Adrenal gland (tissue), 12 donors: ENCODE results near the gene SRMS. TPM values are rescaled to one million over a fixed set of nuclear protein-coding genes. Genes with fewer than 3 reads are reported as not detected.

Source experiments
- DNase-seq, 7 donors: peaks; one replicate each; pipeline ENCODE4 v3.0.0-alpha.2; 2019 to 2020
- H3K27ac ChIP-seq, 5 donors: fragments of 200-600 bp; sonication (generic) in 4 of 5; 1 replicate in 3 of 5; 2 replicates in 2 of 5; pipeline versions ENCODE4 v1.5.1 to v1.8.0; 2016 to 2020; ENCODE audit warnings: mild to moderate bottlenecking in 1 of 5
- H3K27me3 ChIP-seq: fragments of 200-600 bp; 2 replicates; pipeline ENCODE4 v1.8.0; 2021
- H3K36me3 ChIP-seq, 2 donors: fragments of 200-600 bp; replicated peaks in 1 of 2; 1 replicate in 1 of 2; 2 replicates in 1 of 2; pipeline versions ENCODE4 v1.5.1 to v1.8.0; 2018 to 2022
- H3K4me1 ChIP-seq, 2 donors: fragments of 200-600 bp; replicated peaks in 1 of 2; 1 replicate in 1 of 2; 2 replicates in 1 of 2; pipeline versions ENCODE4 v1.5.1 to v1.8.0; 2018 to 2021
- H3K4me3 ChIP-seq, 4 donors: fragments of 200-600 bp; sonication (generic) in 3 of 4; one replicate each; pipeline ENCODE4 v1.5.1; 2016 to 2018
- H3K9me3 ChIP-seq, 3 donors: fragments of 200-600 bp; sonication (generic) in 1 of 3; replicated peaks in 1 of 3; 1 replicate in 2 of 3; 2 replicates in 1 of 3; pipeline versions ENCODE4 v1.5.1 to v1.8.0; 2016 to 2021
- CTCF ChIP-seq, 6 experiments: fragments of 450-650 bp in 4 of 6; fragments of 200-600 bp in 2 of 6; sonication (generic) in 1 of 6; IDR thresholded peaks; 1 replicate in 5 of 6; 2 replicates in 1 of 6; pipeline versions ENCODE4 v1.5.1 to v1.8.0; 2016 to 2021; ENCODE audit warnings: antibody characterized with exemption in 6 of 6, mild to moderate bottlenecking in 2 of 6, moderate library complexity in 1 of 6
- POLR2A ChIP-seq, 2 donors: fragments of 450-650 bp; IDR thresholded peaks; one replicate each; pipeline ENCODE4 v1.6.1; 2017; ENCODE audit warnings: antibody characterized with exemption in 2 of 2, mild to moderate bottlenecking in 2 of 2, moderate library complexity in 1 of 2
- WGBS, 4 donors: extraction: QIAGEN DNeasy Blood & Tissue Kit in 2 of 4; methylation state at CpG; one replicate each; pipeline versions ENCODE4 v1.1.5 to v1.1.7; 2013 to 2017; 5-methylcytosine and 5-hydroxymethylcytosine counted together
- intact Hi-C, 2 donors: fragments of 100-400 bp; cut with DNase I; formaldehyde crosslinking; loops; one replicate each; pipeline versions ENCODE4 v1.14.1 to v1.15.0; 2022 to 2023
- polyA plus RNA-seq, 3 donors: library from polyadenylated mRNA; stranded (reverse); fragments of 200-250 nt in 2 of 3; fragments of 350-450 nt in 1 of 3; fragmentation: Illumina TruSeq in 1 of 3; extraction: RNeasy Lipid Tissue Mini Kit (QIAGEN cat#74804) in 1 of 3; gene quantifications; one replicate each; pipeline ENCODE4 v1.2.3, GENCODE V29; 2013 to 2014
- total RNA-seq, 9 donors: library from RNA; depleted of rRNA in 4 of 9; stranded (reverse); fragments of >200 nt in 4 of 9; fragments of 120-200 nt in 1 of 9; fragmentation: NEBNext Ultra II Directional in 1 of 9; extraction: Animal tissue kit (Norgen Biotek cat#: 25700) in 1 of 9; gene quantifications; one replicate each; pipeline versions ENCODE4 v1.1.0 to v1.2.4, GENCODE V29; 2013 to 2023
- donor health status: healthy with polysubstance abuse.
- donor health status: Bipolar disorder and iron deficiency.
- donor health status: DM: yes; HTN: yes; CAD: no.
- donor health status: DM: no; HTN: no; CAD: no.
- donor health status: DM: no; HTN: no; CAD: no.
- donor health status: DM: yes; HTN: yes; CAD: no.

SRMS gene
- total and polyA plus RNA-seq, 12 donors: not detected

DNA sequence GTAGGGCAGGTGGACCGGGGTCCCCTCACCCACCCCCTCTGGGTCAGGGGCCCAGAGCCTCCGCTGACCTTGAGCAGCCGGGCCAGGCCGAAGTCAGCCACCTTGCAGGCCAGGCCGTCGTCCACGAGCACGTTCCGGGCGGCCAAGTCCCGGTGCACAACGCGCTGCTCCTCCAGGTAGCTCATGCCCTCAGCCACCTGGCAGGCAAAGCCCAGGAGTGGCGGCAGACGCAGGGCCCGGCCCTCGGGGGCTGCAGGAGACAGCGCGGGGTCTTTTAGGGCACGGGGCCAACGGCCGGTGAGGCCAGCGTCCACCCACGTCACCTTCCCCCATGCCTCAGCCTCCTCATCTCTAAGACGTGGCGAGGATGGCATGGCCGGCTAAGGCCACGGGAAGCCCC lies 6.2 kb downstream of the SRMS start:
- Histone ChIP-seq H3K27me3 (no peaks in the 10 kb centered on the region), H3K4me1 (peaks cover 0 to 7% of the 10 kb centered on the region in 2 donors), H3K27ac (no peak overlapping the region), H3K36me3 (no peaks in the 10 kb centered on the region), H3K9me3 (no peaks in the 10 kb centered on the region), H3K4me3 (no peak overlapping the region)
- intact Hi-C loops: no loop called here
- WGBS, 4 donors: 87 to 90% (median 90%) methylated on average over 12 to 28 of the region's 28 CpGs; no CpG with 5 or more reads in 1 of the 4 donors
- TF ChIP-seq POLR2A (IDR thresholded peaks at IDR 0.05): no peak
- TF ChIP-seq CTCF (IDR thresholded peaks at IDR 0.05): no peak
- no peak for DNase-seq

- H3K9me3 ChIP-seq: no peaks in the 10 kb centered on the region
- peaks cover 0 to 7% of the 10 kb centered on the region in 2 donors for H3K4me1 ChIP-seq
- 63 to 75% (median 71%) methylated on average over 20 to 49 of the region's 49 CpGs for WGBS, 4 donors
- H3K36me3 ChIP-seq: no peaks in the 10 kb centered on the region
- no peak for DNase-seq
- H3K4me3 ChIP-seq: no peak overlapping the region
- TF ChIP-seq CTCF (IDR thresholded peaks at IDR 0.05) (no peak), POLR2A (IDR thresholded peaks at IDR 0.05) (no peak)
- no peak overlapping the region for H3K27ac ChIP-seq
- no peaks in the 10 kb centered on the region for H3K27me3 ChIP-seq
- intact Hi-C loops: no loop called here
Measured at GRCh38 chr20:63540417-63541186, 6.9 kb downstream of the SRMS start.

GRCh38 chr20:63539441-63540370 lies 7.8 kb downstream of the SRMS start:
- Histone ChIP-seq H3K9me3 (no peaks in the 10 kb centered on the region), H3K4me1 (peaks cover 0 to 7% of the 10 kb centered on the region in 2 donors), H3K4me3 (no peak overlapping the region), H3K27ac (no peak overlapping the region), H3K36me3 (no peaks in the 10 kb centered on the region), H3K27me3 (peaks cover under 1% of the 10 kb centered on the region)
- WGBS, 4 donors: 75 to 91% (median 87%) methylated on average over 8 to 29 of the region's 29 CpGs
- TF ChIP-seq POLR2A (IDR thresholded peaks at IDR 0.05): no peak
- TF ChIP-seq CTCF (IDR thresholded peaks at IDR 0.05): no peak
- DNase-seq: no peak
- intact Hi-C loops: loop anchor here (2.0 to 10.0 kb wide), 3 partner anchors 325 to 438 kb away; partner anchors contain the start of genes ABHD16B (in 1 of the 2), SAMD10 (in 1 of the 2) and TPD52L2 (in 1 of the 2)

DNA sequence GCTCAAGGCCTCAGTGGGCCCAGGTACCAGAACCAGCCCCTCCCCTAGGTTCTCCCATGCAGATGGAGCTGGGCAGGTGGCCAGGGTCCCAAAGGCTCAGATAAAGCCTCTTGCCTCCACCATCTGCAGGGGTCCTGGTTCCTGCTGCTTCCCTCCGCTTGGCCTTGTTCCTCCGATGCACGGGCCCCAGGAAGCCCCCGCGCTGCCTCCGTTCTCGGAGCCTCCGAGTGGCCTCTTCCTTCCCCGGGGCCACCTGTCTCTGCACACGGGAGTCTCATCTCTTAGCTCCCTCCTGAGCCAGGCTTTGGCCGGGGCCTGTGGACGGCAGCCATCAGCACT lies 8.5 kb downstream of the SRMS start:
- Histone ChIP-seq H3K4me3 (no peak overlapping the region), H3K9me3 (no peaks in the 10 kb centered on the region), H3K27ac (no peak overlapping the region), H3K4me1 (peaks cover 0 to 7% of the 10 kb centered on the region in 2 donors), H3K27me3 (peaks cover 7% of the 10 kb centered on the region), H3K36me3 (no peaks in the 10 kb centered on the region)
- intact Hi-C loops: loop anchor here (2.0 to 10.0 kb wide), 3 partner anchors 326 to 438 kb away; partner anchors contain the start of genes ABHD16B (in 1 of the 2), SAMD10 (in 1 of the 2) and TPD52L2 (in 1 of the 2)
- TF ChIP-seq CTCF (IDR thresholded peaks at IDR 0.05) (no peak), POLR2A (IDR thresholded peaks at IDR 0.05) (no peak)
- 81 to 92% (median 85%) methylated on average over 8 to 12 of the region's 12 CpGs for WGBS, 4 donors
- no peak for DNase-seq
